Body of pancreas (tissue), 4 donors: ENCODE data around the gene ABCA8. TPM values are rescaled to one million over a fixed set of nuclear protein-coding genes. Genes with fewer than 3 reads are reported as not detected.
A peak's percentile ranks its signal among the peaks of the same experiment; 100 is the strongest.

ENCODE experiments used
- ATAC-seq: fragments of 150-250 bp; one replicate; pipeline ENCODE4 v1.9.1; 2016
- DNase-seq, 4 donors: peaks; one replicate each; pipeline ENCODE4 v3.0.0-alpha.2; 2019
- H3K27ac ChIP-seq, 4 donors: fragments of 200-600 bp; sonication (generic); 1 replicate in 3 of 4; 2 replicates in 1 of 4; pipeline versions ENCODE4 v1.5.1 to v1.6.1; 2016 to 2019; ENCODE audit warnings: mild to moderate bottlenecking in 1 of 4, mixed read lengths in 1 of 4, moderate library complexity in 1 of 4
- H3K27me3 ChIP-seq, 2 donors: fragments of 200-600 bp; sonication (generic); one replicate each; pipeline ENCODE4 v1.6.0; 2016; ENCODE audit warnings: mild to moderate bottlenecking in 1 of 2
- H3K36me3 ChIP-seq, 2 donors: fragments of 200-600 bp; sonication (generic); replicated peaks in 1 of 2; 2 replicates each; pipeline ENCODE4 v1.5.1; 2016; ENCODE audit warnings: low read depth in 2 of 2; ENCODE audit not compliant: insufficient read depth in 1 of 2
- H3K4me1 ChIP-seq: fragments of 200-600 bp; sonication (generic); one replicate; pipeline ENCODE4 v1.6.0; 2016
- H3K4me3 ChIP-seq, 2 donors: fragments of 200-600 bp; sonication (generic); 1 replicate in 1 of 2; 2 replicates in 1 of 2; pipeline ENCODE4 v1.5.1; 2016 to 2019
- H3K9me3 ChIP-seq, 3 donors: fragments of 200-600 bp; sonication (generic); 1 replicate in 2 of 3; 2 replicates in 1 of 3; pipeline ENCODE4 v1.5.1; 2016
- POLR2A ChIP-seq, 3 donors: fragments of 450-650 bp; IDR thresholded peaks; one replicate each; pipeline ENCODE4 v1.6.1; 2016; ENCODE audit warnings: antibody characterized with exemption in 3 of 3, mild to moderate bottlenecking in 2 of 3
- WGBS, 2 donors: methylation state at CpG; one replicate each; pipeline ENCODE4 v1.1.5; 2017; 5-methylcytosine and 5-hydroxymethylcytosine counted together
- intact Hi-C: fragments of 100-400 bp; cut with DNase I; formaldehyde crosslinking; loops from one replicate; pipeline ENCODE4 v1.15.1; 2023
- total RNA-seq, 2 donors: library from RNA; depleted of rRNA; stranded (reverse); fragments of >200 nt; gene quantifications; one replicate each; pipeline ENCODE4 v1.1.0, GENCODE V29; 2016
- TF ChIP-seq, protein P1 (sequence below), 7 experiments: fragments of 450-650 bp in 4 of 7; fragments of 200-600 bp in 3 of 7; sonication (generic) in 3 of 7; IDR thresholded peaks; one replicate each; pipeline ENCODE4 v1.5.1; 2016 to 2019; ENCODE audit warnings: antibody characterized with exemption in 7 of 7

ABCA8 gene
- total RNA-seq, 2 donors from 2014 or later = 10.4 to 16.8 TPM

DNA sequence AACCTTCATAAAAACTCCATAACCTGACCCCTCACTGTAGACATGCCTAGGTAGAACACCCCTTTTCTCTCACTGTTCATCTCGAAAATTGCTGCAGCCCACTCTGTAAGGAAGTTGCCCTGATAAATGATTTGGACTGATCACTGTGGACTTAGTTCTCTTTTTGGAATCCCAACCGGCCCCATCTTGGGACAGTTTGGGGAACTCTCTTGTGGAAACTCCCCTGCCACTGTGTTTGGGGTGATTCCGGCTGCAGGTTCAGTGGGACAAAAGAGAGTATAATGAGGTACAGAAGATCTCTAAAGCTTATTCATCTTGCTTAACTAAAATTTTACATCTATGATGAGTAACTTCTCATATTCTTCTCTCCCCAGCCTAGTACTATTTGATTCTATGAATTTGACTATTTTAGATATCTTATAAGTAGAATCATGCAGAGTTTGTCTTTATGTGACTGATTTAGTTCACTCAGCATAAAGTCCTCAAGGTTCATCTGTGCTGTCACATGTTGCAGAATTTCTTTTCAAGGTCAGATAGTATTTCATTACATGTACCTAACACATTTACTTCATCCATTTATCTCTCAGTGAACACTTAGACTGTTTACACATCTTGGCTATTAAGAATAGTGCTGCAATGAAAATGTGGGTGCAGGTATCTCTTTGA lies 84.9 kb downstream of the ABCA8 start:
- intact Hi-C loops = no loop called here
- H3K9me3 ChIP-seq = no peaks in the 10 kb centered on the region
- TF ChIP-seq POLR2A (IDR thresholded peaks at IDR 0.05) = no peak
- TF ChIP-seq, protein P1, sequence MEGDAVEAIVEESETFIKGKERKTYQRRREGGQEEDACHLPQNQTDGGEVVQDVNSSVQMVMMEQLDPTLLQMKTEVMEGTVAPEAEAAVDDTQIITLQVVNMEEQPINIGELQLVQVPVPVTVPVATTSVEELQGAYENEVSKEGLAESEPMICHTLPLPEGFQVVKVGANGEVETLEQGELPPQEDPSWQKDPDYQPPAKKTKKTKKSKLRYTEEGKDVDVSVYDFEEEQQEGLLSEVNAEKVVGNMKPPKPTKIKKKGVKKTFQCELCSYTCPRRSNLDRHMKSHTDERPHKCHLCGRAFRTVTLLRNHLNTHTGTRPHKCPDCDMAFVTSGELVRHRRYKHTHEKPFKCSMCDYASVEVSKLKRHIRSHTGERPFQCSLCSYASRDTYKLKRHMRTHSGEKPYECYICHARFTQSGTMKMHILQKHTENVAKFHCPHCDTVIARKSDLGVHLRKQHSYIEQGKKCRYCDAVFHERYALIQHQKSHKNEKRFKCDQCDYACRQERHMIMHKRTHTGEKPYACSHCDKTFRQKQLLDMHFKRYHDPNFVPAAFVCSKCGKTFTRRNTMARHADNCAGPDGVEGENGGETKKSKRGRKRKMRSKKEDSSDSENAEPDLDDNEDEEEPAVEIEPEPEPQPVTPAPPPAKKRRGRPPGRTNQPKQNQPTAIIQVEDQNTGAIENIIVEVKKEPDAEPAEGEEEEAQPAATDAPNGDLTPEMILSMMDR (IDR thresholded peaks at IDR 0.05) = no peak
- H3K36me3 ChIP-seq = no peaks in the 10 kb centered on the region
- ATAC-seq = no peak
- no peaks in the 10 kb centered on the region for H3K4me1 ChIP-seq
- no peak overlapping the region for H3K27ac ChIP-seq
- H3K27me3 ChIP-seq = no peaks in the 10 kb centered on the region
- no peak for DNase-seq
- no peak overlapping the region for H3K4me3 ChIP-seq
- 76 to 84% methylated on average over 3 of the region's 3 CpGs for WGBS, 2 donors

DNA sequence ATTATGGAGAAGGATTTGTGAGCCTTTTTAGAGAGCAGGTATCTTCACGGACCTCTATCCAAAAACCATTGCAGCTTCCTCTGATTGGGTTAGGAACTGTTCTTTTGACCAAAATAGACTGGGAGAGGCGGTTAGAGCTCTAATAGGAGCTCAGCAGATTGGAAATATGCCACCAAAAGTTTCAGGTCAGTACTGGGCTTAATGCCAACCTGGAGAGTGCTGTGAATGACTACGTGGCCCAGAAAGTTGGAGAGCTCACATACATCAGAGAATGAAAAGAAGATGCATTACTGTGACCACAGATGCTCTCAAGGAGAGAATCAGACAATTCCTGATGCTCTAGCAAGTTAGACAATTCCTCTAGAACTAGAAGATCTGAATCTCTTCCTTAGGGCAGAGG lies 86.5 kb downstream of the ABCA8 start:
- 18 to 27% methylated on average over 3 of the region's 3 CpGs for WGBS, 2 donors
- Histone ChIP-seq H3K27ac (no peak overlapping the region), H3K9me3 (no peaks in the 10 kb centered on the region), H3K27me3 (no peaks in the 10 kb centered on the region), H3K4me3 (no peak overlapping the region), H3K4me1 (no peaks in the 10 kb centered on the region), H3K36me3 (no peaks in the 10 kb centered on the region)
- intact Hi-C loops = no loop called here
- no peak for TF ChIP-seq POLR2A (IDR thresholded peaks at IDR 0.05)
- TF ChIP-seq, protein P1 (IDR thresholded peaks at IDR 0.05) = no peak
- ATAC-seq (no peak), DNase-seq (peak; percentile 16 to 49 (median 34))

DNA sequence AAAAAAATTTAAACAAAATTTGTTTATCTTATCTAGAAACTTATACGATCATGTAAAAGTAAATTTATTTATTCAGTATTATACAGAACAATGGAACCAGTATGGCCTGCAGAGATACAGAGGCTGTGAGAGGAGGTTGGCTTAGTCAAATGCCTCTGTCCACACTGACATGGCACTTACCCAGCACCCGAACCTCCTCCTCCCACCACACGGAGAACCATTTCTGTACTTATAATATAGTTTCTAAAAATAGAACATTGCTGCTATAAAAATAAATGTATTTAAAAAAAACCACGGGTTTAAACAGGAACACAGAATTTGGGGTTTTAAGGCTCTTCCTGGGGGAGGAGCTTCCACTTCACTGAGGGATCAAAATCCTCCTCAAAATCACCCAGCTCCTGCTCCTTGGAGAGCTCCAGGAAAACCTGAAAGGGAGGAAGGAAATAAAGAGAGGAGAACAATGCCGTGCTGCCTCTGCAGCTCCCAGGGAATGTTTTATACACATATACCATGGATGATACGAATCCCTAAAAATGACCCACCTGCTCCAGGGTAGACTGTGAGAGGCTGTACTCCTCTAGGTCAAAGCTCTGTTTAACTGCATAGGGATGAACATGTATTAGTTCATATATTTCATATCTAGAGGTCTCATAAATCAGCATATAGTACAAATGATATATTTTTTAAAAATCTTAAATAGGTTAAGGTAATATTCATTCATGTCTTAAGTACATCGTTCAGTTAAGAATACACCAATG lies 87.3 kb downstream of the ABCA8 start:
- intact Hi-C loops = no loop called here
- no peaks in the 10 kb centered on the region for H3K36me3 ChIP-seq
- H3K4me3 ChIP-seq = no peak overlapping the region
- no peaks in the 10 kb centered on the region for H3K9me3 ChIP-seq
- H3K4me1 ChIP-seq = no peaks in the 10 kb centered on the region
- DNase-seq (no peak), ATAC-seq (no peak)
- TF ChIP-seq, protein P1 (IDR thresholded peaks at IDR 0.05) = no peak
- TF ChIP-seq POLR2A (IDR thresholded peaks at IDR 0.05) = no peak
- no peaks in the 10 kb centered on the region for H3K27me3 ChIP-seq
- no peak overlapping the region for H3K27ac ChIP-seq
- WGBS, 2 donors = 55 to 64% methylated on average over 7 of the region's 7 CpGs

DNA sequence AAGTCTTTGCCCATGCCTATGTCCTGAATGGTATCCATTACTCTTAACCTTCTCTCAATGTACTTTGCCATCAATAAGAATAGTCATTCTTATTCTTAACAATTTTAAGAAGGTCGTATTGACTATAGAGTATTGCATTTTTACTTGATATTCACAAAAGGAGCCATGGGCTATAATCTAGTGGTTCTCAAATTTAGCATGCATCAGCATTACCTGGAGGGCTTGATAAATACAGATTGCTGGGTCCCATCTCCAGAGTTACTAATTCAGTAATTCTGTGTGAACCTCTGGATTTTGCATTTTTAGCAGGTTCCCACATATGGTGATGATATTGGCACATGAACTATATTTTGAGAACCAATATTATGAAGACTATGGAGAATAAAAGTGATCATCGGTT lies 89.6 kb downstream of the ABCA8 start:
- Histone ChIP-seq H3K4me3 (no peak overlapping the region), H3K36me3 (no peaks in the 10 kb centered on the region), H3K27me3 (no peaks in the 10 kb centered on the region), H3K9me3 (no peaks in the 10 kb centered on the region), H3K4me1 (no peaks in the 10 kb centered on the region), H3K27ac (no peak overlapping the region)
- TF ChIP-seq POLR2A (IDR thresholded peaks at IDR 0.05) = no peak
- DNase-seq (no peak), ATAC-seq (no peak)
- intact Hi-C loops = no loop called here
- 72 to 88% methylated on average over 2 of the region's 2 CpGs for WGBS, 2 donors

DNA sequence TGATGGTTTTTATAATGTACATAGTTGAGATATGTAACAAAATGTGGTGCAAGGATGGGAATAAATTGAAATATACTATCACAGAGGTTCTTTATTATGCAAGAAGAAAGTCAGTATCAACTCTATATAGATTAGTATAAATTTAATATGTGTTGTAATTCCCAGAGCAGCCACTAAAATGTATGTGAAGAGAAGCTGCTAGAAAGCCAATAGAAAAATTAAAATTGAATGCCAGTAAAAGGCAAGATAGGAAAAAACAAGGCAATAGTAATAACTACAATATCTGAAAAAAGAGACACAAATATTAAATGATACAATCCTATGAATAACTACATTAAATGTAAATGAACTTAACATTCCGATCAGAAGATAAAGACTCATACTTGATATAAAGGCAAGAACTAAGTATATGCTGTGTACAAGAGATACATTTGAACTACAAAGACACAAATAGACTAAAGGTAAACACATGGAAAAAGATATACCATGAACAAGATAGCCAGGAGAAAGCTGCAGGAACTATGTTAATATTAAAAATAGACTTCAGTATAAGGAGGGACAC lies 92.0 kb downstream of the ABCA8 start:
- DNase-seq (no peak), ATAC-seq (no peak)
- Histone ChIP-seq H3K4me1 (no peaks in the 10 kb centered on the region), H3K9me3 (no peaks in the 10 kb centered on the region), H3K36me3 (no peaks in the 10 kb centered on the region), H3K27me3 (no peaks in the 10 kb centered on the region), H3K4me3 (no peak overlapping the region), H3K27ac (no peak overlapping the region)
- 87 to 97% methylated on average over 1 of the region's 1 CpG for WGBS, 2 donors
- intact Hi-C loops = no loop called here
- no peak for TF ChIP-seq POLR2A (IDR thresholded peaks at IDR 0.05)
- TF ChIP-seq, protein P1 (IDR thresholded peaks at IDR 0.05) = peak in 1 of 7 experiments; percentile 30
